ENCODE measurements around the gene AK9.
A peak's percentile ranks its signal among the peaks of the same experiment; 100 is the strongest.

AK9 gene

DNA sequence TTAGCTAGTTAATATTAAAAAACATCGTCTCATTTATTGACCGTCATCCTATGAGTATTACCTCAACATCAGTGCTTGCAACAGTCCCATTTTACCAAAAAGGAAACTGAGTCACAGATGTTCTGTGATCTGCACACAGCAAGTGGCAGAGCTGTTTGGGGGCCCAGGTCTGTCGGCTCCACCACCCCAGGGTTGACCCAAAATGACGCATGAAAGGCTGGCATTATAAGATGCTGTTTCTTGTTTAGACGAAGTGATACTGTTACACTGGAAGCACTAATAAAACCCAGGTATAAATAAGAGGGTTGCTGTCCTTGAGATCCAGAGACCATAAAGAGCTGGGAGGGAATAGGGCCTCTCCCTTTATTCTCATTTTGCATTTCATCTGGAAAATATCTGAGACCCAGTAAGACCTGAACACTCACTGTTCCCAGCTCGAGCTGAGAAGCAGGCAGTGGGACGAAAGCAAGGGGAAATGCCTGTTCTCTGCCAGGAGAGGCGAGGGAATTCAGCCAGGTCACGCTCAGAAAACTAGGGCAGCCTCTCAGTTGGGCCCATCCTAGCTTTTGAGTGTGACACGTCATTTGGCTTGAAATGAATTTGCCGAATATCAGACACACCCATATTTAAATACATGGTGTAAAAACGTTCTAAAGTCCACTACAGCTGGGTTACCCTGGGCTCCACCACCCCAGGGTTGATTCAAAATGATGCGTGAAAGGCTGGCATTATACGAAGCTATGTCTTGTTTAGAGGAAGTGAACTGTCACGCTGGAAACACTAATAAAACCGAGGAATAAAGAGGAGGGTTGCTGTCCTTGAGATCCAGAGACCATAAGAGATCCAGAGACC is 234.1 kb downstream of the AK9 start:
- no peak for DNase-seq (ENCODE audit: low spot score)

DNA sequence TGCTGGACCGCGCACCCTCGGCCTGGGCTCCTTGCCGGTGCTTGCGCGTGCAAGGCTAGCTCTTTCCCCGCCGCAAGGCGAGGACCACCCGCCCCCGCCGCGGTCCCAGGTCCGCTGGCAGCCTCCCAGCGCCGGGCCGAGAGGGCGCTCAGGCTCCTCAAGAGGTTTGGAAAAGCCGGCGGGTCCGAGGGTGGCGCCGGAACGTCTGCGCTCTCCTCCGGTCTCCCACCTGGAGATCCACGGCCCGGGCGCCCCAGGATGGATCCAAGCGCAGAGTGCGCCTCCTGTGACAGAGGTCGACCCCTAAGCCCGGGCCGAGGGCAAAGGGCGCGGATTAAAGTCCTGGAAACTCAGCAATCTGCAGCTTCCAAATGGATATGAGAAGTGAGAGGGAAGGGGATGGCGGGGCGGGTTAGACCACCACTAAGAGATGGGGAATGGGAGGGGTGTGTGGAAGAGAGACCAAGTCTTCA is 234.9 kb downstream of the AK9 start:
- no peak for DNase-seq (ENCODE audit: low spot score)

DNA sequence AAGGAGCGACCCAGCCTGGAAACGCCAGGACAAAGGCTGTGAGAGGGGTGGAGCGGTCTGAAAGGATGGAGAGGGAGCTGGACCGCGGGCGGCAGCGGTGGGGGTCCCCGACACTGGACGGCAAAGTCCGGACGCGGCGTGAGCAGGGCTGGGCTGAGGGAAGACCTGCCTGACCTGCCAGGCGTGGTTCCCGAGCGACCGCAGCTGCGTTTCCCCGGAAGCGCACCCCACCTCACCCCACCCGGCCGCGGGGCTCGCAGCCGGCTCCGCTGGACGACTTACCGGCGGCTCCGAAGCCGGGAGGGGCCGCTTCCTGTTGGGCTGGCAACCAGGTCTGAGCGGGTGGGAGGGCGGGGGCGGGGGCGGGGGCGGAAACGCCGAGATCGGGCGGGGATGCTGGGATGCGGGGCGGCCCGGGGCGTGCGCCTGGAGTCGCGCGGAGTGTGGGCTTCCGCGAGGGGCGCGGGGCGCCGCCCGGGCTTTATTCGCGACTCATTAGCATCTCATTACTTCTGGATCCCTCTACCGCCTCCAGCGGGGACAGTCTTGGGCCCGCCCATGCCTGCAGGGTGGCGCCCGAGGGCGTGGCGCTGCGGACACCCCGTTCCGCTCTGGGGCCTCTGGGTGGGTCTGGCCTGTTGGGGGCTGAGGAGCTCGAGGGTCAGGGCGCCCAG is 235.4 kb downstream of the AK9 start, which contains the start of gene MICAL1:
TSS of gene MICAL1 (minus strand) at position 336 of the 674 bp plus-strand sequence. CDS start 1,576 bp downstream, outside the sequence.
- peak; percentile 77 for DNase-seq (ENCODE audit: low spot score)

DNA sequence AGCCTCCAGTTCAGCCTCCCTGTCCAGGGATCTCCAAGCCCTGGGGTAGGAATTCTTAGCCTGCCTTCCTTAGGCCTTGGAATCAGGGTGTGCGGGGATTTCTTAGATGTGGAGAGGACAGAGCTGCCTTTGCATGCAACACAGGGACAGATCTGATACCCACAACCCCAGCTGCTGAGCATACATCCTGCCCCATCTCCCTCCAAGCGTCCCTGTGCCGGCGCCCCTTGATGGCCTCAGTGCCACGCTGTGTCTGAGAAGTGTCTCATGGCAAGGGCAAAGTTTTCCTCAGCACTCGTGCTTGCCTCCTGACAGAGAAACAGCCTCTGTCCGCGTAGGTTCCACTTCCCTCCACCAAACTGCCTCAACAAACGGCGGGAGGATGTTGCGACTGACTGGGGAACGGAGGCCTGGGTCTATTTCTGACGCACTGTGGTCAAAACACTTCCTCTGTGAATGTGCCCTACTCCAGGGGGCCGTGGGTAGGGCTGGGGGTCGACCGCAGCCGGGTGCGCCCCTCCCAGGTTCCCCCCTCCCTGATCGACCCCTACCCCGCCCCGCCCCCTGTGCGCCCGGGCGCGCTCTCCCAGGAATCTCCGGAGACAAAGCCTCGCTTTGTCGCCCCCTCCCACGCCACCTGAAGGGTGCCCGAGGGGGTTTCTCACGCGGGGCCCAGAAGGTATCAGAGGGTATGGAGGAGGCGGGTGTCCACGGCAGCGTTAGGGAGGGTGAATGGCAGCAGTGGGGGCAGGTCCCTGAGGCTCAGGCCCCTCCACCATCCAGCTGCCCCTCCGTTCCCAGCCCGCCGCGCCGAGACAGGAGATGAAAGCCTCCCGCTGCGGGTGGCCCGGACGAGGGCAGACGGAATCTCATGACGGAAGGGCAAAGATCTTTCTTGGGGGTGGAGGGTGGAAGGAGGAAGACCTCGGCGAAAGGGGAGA is 236.2 kb downstream of the AK9 start:
- no peak for DNase-seq (ENCODE audit: low spot score)

DNA sequence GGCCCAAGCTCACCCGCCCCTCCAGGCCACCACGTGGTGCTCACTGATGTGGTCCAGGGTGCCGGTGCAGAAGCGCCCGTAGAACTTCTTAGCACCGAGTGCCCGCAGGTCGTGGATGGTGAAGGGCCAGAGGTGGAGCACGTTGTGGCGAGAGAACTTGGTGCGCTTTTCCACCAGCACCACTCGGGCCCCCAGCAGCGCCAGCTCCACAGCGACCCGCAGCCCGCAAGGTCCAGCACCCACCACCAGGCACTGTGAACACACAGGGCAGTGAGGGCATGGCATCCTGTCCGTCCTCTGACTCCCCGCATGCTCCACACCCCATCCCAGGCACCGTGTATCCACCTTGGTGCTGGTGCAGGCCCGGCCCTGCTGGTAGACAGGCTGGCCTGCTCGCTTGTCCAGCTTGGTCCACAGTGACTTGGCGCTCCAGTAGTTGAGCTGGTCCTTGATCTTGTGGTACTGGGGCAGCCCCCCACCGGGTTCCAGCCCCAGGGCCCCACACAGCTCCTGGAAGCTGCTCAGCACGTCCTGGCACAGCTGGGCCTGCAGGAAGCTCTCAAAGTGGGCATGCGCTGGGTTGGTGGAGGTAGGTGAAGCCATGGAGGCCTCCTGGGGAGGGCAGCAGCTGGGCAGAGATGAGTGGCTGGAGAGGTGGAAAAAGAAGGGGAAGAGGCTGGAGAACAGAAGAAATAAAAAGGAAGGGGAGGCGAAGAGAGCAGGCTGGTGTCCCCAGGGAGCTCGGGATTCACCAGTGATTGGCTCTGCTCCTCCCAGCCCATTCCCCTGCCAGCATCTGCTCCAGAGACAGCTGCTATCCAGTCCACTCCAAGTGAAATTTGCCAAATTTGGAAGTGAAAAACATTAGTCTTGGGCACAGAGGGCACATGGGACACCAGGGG is 237.2 kb downstream of the AK9 start:
- DNase-seq (ENCODE audit: low spot score), result no peak

DNA sequence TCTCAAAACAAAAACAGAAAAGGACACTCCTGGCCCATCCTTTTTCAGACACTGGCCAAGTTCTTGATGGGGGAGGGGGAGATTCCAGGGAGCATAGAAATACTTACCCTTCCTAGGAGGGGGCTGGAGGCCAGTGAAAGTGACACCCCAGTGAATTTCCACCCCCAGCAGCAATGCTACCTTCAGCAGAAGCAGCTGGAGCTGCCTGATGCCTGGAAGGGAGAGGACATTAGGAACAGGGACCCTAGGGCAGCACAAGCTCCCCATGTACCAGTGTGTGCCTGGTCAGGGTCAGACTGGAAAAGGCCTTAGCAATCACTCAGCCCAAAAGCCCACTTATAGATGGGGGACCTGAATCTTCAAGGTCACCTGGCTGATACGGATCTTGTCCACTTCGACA is 237.8 kb downstream of the AK9 start:
- no peak for DNase-seq (ENCODE audit: low spot score)

DNA sequence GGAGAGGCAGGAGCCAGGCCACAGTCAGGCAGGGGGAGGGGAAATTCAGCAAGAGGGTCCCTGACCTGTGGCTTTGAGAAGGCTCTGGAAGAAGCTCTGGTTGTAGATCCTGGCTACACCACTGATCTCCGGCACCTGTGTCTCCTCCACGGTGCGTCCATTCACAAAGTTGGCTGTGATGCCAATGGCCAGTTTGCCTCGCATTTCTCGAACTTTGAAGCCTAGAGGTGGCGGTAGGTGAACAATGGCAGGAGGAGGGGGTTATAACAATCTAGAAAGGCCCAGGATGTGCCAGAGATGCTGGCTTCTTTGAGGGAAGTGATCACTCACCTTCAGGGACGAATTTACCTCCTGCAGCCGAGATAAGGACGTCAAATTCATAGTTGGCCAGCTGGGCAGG is 238.8 kb downstream of the AK9 start:
- no peak for DNase-seq (ENCODE audit: low spot score)

DNA sequence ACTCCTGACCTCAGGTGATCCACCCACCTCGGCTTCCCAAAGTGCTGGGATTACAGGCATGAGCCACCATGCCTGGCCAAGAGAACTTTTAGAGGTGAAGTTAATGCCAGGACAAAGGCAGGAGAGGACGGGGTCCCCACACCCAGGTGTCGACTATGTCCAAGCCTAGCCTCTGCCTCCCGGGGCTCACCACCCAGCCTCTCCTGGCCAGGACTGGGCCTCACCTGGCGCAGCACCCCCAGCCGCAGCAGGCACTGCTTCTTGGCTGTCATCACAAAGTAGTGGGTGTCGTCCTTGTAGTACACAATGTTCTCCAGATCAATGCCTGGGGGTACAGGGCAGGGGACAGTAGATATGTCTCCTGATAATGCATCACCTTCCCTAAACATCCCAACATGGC is 239.6 kb downstream of the AK9 start:
- DNase-seq (ENCODE audit: low spot score), result no peak

DNA sequence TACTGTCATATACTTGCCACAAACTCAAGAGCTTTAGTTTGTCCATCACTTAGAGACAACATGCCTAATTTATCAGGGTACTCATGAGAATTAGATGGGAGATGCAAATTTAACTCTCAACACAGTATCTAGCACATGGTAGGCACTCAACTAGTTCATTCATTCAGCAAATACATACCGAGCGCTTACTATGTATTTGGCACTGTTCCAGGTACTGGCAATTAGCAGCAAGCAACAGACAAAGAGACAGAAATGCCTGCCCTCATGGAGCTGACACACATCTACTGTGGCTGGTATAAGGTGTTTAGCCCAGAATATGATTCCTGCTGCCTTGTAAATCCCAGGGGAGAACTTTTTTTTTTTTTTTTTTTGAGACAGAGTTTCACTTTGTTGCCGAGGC is 240.2 kb downstream of the AK9 start:
- DNase-seq (ENCODE audit: low spot score), result no peak

DNA sequence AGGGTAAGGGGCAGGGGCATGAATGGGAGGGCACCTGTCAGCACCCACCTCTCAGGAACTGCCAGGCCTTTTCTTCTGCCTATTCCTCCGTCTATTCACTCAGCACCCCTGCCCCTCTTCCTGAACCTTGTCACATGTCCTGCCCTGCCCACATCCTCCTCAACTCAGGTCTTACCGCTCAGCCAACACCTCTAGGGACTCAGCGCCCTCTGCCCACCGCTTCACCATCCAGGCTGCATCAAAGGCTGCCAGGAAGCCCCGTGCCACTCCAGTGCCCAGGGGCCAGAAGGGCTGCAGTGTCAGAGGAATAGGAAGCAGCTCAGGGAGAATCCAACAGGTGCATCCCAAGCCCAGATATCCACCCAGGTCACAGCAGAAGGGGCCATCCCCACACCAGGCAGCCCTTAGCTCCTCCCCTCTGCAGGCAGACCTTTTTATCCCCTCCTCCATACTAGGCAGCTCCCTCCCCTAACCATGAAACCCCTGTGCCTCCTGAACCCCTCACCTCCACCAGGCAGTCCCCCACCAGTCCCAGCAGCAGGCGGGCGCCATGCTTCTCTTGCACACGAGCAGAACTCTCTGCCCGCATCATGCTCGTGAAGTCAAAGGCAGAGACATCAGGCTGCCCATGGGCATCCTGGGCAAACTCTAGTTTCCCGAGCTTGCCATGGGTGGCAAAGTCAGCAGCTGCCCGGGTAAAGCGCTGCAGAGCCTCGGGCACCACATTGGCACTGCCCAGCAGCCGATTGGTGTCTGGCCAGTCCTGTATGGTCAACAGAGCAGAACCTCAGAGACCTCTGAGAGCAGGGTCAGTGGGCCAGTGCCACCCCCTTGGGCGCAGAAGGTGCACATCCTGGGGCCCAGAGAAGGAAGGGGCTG is 241.0 kb downstream of the AK9 start:
- no peak for DNase-seq (ENCODE audit: low spot score)

DNA sequence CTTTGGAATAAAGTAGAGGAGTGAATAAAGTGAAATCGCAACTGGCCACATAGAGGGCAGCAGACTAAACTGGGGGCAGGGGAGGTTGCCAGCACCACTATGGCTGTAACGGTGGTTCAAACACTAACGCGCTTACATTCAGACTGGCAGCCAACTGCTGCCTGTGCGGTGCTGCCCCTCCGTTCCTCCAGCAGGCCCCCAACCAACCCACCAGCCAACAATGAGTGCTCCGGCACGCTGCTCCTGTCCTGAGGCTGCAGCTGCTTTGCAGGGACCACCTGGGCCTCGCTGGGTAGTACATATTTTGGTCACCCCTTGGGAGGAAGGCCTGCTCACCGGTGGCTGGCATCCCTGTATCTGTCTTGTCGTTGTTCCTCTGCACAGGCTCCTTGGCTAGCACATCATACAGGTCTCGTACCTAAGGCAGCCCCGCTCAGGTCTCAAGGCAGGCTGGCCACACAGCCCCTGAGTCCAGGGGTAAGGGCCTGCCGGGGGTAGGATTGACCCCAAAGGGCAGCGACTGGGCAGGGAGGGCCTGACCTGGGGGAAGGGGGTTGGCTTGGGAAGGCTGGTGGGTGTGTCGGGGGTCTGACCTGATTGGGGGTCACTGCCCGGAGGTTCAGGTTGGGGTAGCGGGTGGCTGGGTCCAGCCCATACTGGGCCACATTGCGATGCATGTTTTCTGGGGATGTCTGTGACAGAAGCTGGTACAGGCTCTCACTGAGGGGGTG is 241.8 kb downstream of the AK9 start:
- DNase-seq (ENCODE audit: low spot score), result no peak

DNA sequence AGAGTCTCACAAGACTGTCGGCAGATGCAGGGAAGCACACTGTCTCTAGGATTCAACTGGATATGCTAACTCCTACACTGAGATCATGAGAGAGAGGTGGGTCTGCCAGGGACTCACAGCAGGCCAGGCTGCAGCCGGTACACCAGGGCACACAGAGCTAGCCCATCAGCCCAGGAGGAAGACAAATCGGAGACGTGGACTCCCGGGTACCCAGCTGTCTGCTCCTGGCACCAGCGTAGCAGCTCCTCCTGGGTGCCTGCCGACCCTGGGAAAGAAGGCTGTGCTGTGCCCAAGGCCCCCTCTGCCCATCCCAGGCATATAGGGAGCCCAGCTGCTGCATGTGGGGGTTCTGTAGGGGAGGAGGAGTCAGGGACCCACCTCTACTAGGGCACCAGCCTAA is 242.4 kb downstream of the AK9 start:
- no peak for DNase-seq (ENCODE audit: low spot score)

DNA sequence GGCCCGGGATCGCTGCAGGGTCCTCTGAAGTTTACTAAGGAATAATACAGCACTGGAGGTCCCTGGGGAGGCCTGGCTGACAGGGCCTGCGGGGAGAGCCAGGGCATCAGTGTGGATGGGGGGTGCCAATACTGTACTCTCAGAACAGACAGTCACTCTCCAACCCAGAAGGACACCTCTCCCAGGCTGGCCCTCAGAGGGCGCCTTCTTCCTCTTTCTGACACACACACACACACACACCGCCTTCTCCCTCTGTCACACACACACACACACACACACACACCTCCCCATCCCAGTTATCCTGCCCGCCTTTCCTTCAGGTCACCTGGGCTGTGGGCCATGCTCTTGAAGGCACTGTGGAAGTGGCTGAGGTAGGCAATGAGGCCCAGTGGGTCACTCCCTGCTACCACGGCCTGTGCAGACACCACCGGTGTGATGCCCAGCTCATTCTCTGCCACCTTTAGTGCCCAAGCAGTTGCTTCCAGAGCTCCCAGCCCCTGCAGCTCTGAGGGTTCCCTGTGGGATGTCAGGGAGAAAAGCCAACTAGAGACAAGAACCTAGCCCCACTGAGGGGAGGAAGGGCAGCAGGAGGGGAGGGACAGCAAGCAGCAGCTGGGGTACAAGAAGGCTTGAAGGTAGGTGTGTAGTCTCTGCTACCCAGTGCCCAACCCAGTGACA is 243.0 kb downstream of the AK9 start:
- no peak for DNase-seq (ENCODE audit: low spot score)

DNA sequence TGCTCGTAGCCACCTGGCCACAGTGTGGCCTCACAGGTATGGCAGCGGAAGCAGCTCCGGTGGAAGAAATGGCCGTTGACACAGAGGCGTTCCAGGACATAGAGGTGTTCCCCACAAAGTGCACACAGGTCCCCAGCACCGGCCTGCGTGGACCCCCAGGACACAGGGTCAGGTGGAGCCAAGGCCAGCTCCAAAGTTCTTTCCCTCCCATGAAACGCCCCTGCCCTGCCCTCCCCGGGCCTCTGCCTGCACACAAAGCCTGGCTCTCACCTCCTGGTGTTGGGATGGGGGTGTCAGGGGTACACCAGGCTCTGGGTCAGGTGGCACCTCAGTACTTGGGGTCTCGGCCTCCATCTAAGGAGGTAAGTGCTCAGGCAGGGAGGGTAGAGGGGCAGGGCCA is 243.9 kb downstream of the AK9 start:
- DNase-seq (ENCODE audit: low spot score), result no peak

DNA sequence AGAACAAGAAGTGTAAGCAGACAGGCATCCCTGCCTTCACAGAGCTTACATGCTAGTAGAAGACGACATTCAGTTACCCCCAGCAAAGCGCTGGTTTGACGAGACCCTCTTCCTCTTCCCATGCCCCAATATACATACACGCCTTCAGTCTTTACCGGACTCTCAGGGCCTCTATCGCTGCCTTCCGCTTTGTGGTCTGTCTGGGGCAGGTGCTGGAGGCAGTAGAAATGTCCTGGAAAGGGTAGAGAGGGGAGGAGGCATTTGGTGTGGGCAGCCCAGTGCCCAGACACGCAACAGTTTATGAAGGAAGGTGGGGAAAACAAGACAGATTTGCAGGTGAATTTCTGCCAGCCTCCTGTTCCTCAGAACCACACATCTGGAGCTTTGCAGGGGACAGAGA is 244.5 kb downstream of the AK9 start:
- no peak for DNase-seq (ENCODE audit: low spot score)

DNA sequence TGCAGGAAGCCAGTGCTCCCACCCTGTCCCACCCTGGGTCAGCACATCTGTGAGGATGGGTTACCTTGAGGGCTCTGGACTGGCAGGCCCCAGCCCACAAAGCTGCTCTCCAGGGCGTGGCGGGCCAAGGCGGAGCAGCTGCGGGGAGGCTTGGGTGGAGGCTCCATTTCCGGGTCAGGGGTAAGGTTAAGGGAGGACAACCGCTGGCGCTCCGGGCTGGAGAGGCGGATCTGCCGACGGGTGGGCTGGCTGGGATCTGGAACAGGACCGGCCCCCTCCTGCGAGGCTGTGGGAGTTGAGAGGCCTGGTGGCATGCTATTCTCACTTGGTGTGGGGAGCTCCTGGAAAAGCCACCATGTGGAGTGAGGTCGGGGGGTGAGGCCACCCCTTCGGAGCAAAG is 244.9 kb downstream of the AK9 start:
- DNase-seq (ENCODE audit: low spot score), result no peak

DNA sequence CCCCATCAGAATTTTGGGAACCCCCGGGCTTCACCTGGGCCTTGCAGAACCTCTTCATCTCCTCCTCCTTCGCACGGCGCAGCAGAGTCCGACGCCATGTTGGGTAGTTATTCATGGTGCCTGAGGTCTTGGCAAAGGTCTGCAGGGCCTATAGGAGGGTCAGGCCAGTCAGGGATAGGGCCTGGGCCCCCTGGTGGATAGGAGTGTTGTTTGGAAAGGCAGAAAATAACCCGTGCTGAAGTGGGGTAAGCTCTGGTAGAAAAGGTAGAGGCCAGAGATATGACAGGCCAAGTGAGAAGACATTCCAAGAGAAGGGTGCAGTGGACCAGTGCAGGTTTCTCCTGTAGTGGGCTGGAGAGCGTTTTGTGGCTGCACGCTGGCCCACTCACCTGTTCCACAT is 245.6 kb downstream of the AK9 start:
- no peak for DNase-seq (ENCODE audit: low spot score)

DNA sequence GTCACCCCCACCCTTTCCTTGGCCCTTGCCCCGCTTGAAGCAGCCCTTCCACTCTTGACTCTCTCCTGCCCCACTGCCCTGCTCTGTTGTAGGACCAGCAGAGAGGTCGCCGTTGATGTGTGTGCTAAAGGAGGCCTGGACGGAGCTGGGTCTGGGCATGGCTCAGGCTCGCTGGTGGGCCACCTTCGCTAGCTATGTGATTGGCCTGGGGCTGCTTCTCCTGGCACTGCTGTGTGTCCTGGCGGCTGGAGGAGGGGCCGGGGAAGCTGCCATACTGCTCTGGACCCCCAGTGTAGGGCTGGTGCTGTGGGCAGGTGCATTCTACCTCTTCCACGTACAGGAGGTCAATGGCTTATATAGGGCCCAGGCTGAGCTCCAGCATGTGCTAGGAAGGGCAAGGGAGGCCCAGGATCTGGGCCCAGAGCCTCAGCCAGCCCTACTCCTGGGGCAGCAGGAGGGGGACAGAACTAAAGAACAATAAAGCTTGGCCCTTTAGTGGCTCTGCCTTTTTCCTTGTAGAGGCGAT is 247.5 kb downstream of the AK9 start:
- no peak for DNase-seq (ENCODE audit: low spot score)
